Breast epithelium (tissue), 3 donors: ENCODE measurements around the gene ELOA.

ENCODE experiments used
- CTCF ChIP-seq, 3 donors: fragments of 450-650 bp; IDR thresholded peaks; one replicate each; pipeline ENCODE4 v1.5.1; 2016 to 2017; ENCODE audit warnings: antibody characterized with exemption in 3 of 3, mild to moderate bottlenecking in 3 of 3, moderate library complexity in 3 of 3
- POLR2A ChIP-seq: fragments of 450-650 bp; IDR thresholded peaks from one replicate; pipeline ENCODE4 v1.6.1; 2016; ENCODE audit warnings: antibody characterized with exemption, mild to moderate bottlenecking, moderate library complexity
- POLR2AphosphoS5 ChIP-seq, 3 donors: sonication (generic); formaldehyde crosslinking; IDR thresholded peaks; one replicate each; pipeline ENCODE4 v1.6.1; 2017; ENCODE audit warnings: antibody characterized with exemption in 3 of 3

GRCh38 chr1:23694371-23694770, 48.9 kb upstream of the ELOA start:
- TF ChIP-seq CTCF (IDR thresholded peaks at IDR 0.05) (no peak), POLR2AphosphoS5 (IDR thresholded peaks at IDR 0.05) (no peak), POLR2A (no peak)
